ENCODE data around the gene SLC51A.
"Not testable (repeated sequence)": the region's sequence is repeated elsewhere in the genome, so short reads cannot be mapped to it uniquely, and the experiment has no call there.

Gene SLC51A

DNA sequence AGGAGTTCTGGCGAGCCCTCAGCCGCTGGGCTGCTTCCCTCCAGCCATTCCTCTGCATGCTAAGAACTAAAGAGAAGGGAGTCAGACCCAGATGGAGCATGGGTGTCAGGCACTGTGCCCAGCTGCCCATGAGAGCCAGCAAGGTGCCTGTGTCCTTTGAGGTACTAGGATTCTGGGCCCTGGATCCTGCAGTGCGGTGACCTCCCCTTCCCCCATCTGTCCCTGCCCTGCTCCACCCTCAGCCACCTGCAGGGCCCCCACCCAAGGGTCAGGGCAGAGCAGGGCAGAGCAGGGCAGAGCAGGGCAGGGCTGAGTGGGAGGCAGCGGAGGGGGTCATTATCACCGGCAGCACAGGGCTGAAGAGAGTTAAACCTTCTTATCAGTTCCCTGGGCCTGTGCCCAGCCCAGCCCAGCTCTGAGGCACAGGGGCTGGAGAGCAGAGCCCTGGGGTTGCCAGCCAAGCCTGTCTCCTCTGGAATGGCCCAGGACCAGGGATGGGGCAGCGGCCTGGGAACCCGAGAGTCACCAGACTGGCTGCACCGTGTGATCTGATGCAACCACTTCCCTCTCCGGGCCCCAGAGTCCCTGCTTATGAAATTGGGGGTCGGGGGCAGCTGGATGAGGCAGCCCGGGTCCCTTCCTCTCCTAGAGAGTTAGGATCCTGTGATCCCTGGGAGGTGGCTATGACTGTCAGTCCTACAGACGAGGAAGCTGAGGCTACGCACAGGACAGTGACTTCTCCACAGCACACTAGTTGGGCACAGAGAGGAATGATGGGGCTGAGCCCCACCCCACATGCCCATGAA, 22.4 kb upstream of the SLC51A start:
- DNase-seq (ENCODE audit: low read depth): no peak

DNA sequence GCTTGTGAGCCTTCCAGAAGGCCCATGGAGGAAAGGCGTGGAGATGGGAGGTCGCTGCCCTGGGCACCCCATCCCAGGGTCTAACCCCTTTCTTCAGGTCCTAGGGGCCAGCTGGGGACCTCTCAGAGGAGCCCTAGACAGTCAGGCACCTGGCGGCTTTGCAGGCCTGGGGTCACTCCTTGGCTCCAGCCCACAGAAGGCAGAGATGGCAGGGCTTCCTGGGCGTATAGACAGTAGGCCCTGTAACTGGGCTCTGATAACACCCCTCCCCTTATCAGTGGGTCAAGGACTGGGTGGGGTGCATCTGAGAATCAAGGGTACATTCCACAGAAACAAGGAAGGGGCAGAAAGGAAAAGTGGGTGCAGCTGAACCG, 21.8 kb upstream of the SLC51A start:
- DNase-seq (ENCODE audit: low read depth): no peak

GRCh38 chr3:196195664-196196265, 20.6 kb upstream of the SLC51A start:
- DNase-seq (ENCODE audit: low read depth): no peak

- DNase-seq (ENCODE audit: low read depth): no peak
Observed at GRCh38 chr3:196197524-196197923, 18.8 kb upstream of the SLC51A start.

- no peak for DNase-seq (ENCODE audit: low read depth)
Observed at GRCh38 chr3:196198081-196198675, 18.2 kb upstream of the SLC51A start.

- no peak for DNase-seq (ENCODE audit: low read depth)
Observed at GRCh38 chr3:196198771-196199753, 17.3 kb upstream of the SLC51A start.

GRCh38 chr3:196202516-196202970, 13.8 kb upstream of the SLC51A start:
- no peak for DNase-seq (ENCODE audit: low read depth)

DNA sequence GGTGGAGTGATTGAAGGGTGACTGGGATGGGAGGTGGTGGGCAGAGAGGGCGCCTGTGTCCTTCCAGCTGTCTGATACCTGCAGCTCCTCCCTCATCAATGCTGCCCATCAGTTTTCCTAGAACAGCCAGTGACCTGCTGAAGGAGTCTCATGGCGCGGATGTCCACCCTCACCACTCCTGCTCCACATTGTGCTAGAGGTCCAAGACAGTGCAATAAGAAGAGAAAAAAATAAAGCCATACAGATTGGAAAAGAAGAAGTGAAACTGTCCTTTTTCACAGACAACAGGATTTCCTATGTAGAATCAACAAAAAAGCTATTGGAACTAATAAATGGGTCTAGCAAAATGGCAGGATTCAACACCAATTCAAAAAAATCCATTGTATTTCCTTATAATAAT, 12.5 kb upstream of the SLC51A start:
- no peak for DNase-seq (ENCODE audit: low read depth)

- not testable (repeated sequence) for DNase-seq (ENCODE audit: low read depth)
Observed at GRCh38 chr3:196205442-196206205, 10.7 kb upstream of the SLC51A start.

GRCh38 chr3:196207159-196207832, 9.0 kb upstream of the SLC51A start:
- DNase-seq (ENCODE audit: low read depth): no peak

GRCh38 chr3:196207833-196208607, 8.3 kb upstream of the SLC51A start:
- peak; percentile 65 for DNase-seq (ENCODE audit: low read depth)

DNA sequence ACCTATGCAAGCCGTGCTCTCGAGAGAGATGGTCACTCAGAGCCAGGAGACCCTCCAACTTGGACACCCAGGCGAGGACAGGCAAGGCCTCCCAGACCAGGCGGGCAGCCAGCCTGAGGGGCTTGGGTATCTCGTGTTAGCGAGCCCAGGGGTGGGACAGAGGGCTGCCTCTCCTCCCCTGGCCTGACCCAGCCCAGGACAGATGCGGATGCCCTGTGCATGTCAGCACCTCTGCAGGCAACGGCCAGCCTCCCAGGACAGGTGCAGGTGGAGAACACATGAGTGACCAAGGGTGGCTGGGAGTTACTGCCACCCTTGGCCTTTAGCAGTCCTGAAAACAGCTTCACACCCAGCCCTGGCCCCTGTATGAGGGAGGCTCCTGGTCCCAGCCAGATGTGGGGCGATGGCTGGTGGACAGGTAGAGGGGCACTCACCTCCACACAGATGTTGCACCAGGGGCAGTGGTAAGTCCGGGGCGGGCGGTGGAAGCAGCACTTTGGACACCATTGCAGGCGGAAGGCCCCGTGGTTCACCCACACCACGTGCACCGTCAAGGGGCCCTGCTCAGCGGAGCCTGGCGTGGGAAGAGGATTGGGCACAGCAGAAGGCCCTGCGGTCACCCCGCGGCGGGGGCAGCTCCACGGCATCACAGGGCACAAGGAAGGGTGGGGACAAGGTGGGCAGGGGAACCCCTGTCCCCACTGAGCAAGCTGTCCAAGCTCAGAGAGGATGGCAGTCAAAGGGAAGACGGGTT, 7.2 kb upstream of the SLC51A start:
- no peak for DNase-seq (ENCODE audit: low read depth)

- DNase-seq (ENCODE audit: low read depth): not testable (repeated sequence)
Observed at GRCh38 chr3:196209944-196210672, 6.2 kb upstream of the SLC51A start.

DNA sequence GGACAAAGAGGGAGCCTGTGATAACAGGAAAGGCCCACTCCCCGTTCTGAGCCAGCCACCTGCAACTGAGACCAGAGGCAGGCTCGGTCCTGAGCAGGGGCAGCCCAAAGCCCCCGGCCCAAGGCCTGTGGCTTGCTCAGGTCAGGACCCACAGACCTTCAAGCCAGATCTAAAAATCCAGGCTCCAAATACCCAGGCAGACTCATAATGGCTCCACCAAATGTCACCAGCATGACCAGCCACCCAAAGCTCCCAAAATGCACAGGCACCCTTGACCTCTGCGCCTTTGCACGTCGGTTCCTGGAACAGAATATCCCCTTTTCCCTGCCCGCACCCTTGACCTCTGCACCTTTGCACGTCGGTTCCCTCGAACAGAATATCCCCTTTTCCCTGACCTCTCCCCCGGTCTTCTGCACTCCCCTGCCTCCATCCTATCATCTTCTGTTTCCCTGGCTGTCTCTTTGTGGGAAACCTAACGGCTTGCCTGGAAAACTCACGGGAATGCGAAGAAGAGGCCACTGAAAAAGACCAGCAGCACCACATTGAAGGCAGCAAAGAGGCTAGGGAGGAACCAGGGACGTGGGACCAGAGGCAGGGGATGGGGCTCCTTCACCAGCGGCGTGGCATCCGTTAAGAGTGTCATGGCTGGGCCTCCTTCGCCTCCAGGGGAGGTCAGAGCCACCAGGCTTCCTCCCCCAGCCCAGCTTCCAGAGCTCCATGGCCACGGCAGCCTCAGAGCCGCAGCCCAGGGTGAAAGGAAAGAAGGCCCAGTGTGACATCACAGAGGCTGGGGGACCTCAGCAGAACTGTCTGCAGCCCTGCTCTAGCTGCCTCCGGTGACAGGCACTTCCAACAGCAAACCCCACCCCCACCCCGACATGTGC, 5.4 kb upstream of the SLC51A start, which contains the start of gene ZDHHC19:
Gene ZDHHC19 (minus strand): TSS at position 728 of the 884 bp plus-strand sequence. CDS start 85 bp downstream, at position 643.
- no peak for DNase-seq (ENCODE audit: low read depth)

DNA sequence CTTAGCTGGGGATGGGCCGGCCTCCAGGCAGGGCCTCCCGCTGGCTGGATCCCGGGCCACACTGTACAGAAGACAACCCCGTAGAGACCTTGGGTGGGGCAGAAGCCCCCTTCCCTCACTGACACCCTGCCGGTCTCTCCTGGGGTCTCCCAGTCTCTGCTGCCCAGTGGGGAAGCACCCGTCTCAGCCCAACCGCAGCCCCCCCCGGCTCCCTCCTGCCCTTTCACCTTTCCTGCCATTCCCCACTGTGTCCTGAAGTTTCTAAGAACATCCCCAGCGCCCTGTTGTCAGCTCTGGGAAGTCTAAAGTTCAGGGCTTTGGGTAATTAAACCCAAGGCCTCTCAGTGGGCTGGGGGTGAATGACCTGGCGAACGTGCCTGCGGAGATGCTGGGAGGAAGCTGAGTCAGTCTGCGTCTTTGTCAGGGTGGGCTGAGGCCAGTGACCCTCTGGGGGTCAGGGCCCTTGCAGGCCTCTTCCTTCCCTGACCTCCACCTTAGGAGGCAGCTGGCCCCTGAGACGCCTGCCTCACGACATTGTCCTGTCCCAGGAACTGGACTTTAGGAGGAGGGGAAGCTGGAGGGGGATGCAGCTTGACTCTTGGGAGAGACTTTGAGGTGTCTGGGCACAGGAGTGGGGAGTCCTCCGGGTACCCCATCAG, 1.4 kb upstream of the SLC51A start:
- DNase-seq (ENCODE audit: low read depth): no peak

GRCh38 chr3:196215493-196216020, 777 bp upstream of the SLC51A start:
- DNase-seq (ENCODE audit: low read depth): no peak
